ENCODE data around the gene DUSP8. TPM values are rescaled to one million over a fixed set of nuclear protein-coding genes. Genes with fewer than 3 reads are reported as not detected.
"Not testable (repeated sequence)": the region's sequence is repeated elsewhere in the genome, so short reads cannot be mapped to it uniquely, and the experiment has no call there.

Gene DUSP8
- total RNA-seq, 2 experiments from 2014 or later, result not detected

DNA sequence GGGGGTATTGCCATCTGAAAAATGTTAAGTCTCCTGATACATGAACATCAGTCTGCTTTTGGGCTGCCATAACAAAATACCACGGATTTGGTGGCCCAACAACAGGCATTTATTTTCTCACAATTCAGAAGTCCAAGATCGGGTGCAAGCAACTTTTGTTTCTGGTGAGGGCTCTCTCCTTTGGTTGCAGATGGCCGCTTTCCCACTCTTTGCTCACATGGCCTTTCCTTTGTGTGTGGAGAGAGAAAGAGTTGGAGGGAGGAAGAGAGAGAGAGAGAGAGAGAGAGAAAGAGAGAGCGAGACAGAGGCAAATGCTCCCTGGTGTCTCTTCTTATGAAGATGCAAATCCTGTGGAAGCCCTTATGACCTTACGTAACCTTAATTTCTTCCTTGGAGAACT lies 28.6 kb upstream of the DUSP8 start:
- no peaks in the 10 kb centered on the region for H3K79me2 ChIP-seq (ENCODE audit: insufficient read depth, low read depth, low read length)
- H2AFZ ChIP-seq (ENCODE audit: low read length), result no peak overlapping the region
- ChIA-PET CTCF (ENCODE audit: unreplicated experiment) (no interaction called here), POLR2A (no interaction called here)
- no peaks in the 10 kb centered on the region for H3K9me2 ChIP-seq (ENCODE audit: insufficient read depth, low read length)
- no TSS peak for BruUV-seq (replicated peaks)
- H3K4me1 ChIP-seq (ENCODE audit: insufficient read depth, low read length, poor library complexity, severe bottlenecking), result no peaks in the 10 kb centered on the region
- TF ChIP-seq CTCF (conservative IDR thresholded peaks at IDR 0.05; ENCODE audit: low read length) (no peak), EZH2phosphoT487 (IDR thresholded peaks at IDR 0.05; ENCODE audit: borderline replicate concordance, low read depth, low read length) (no peak)
- no peak overlapping the region for H3K27ac ChIP-seq (ENCODE audit: low read depth, low read length, poor library complexity, severe bottlenecking)
- no peaks in the 10 kb centered on the region for H3K9me3 ChIP-seq (ENCODE audit: low read length)
- H3K4me3 ChIP-seq (ENCODE audit: low read depth, low read length, poor library complexity, severe bottlenecking), result no peak overlapping the region
- no peaks in the 10 kb centered on the region for H3K36me3 ChIP-seq (ENCODE audit: insufficient read depth, low read length)
- DNase-seq (ENCODE audit: low spot score), result no peak
- H4K20me1 ChIP-seq (ENCODE audit: insufficient read depth, low read length), result no peaks in the 10 kb centered on the region
- intact Hi-C loops (cut with micrococcal nuclease; ENCODE audit: unreplicated experiment), result no loop called here
- no peak overlapping the region for H3K4me2 ChIP-seq (ENCODE audit: low read length)

DNA sequence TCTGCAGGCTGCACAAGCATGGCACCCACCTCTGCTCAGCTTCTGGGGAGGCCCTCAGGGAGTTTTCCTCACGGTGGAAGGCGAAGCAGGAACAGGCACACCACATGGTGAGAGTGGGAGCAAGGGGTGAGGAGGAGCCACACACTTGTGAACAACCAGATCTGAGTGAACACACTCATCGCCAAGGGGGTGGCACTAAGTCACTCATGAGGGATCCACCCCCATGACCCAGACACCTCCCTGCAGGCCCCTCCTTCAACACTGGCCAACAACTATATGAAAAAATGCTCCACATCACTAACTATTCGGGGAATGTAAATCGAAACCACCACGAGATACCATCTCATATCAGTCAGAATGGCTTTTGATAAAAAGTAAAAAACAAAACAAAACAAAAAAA lies 26.7 kb upstream of the DUSP8 start:
- TF ChIP-seq CTCF (conservative IDR thresholded peaks at IDR 0.05; ENCODE audit: low read length) (no peak), EZH2phosphoT487 (IDR thresholded peaks at IDR 0.05; ENCODE audit: borderline replicate concordance, low read depth, low read length) (no peak)
- no peak overlapping the region for H2AFZ ChIP-seq (ENCODE audit: low read length)
- no peaks in the 10 kb centered on the region for H3K9me2 ChIP-seq (ENCODE audit: insufficient read depth, low read length)
- H4K20me1 ChIP-seq (ENCODE audit: insufficient read depth, low read length), result no peaks in the 10 kb centered on the region
- H3K4me3 ChIP-seq (ENCODE audit: low read depth, low read length, poor library complexity, severe bottlenecking), result no peak overlapping the region
- H3K4me1 ChIP-seq (ENCODE audit: insufficient read depth, low read length, poor library complexity, severe bottlenecking), result no peaks in the 10 kb centered on the region
- BruUV-seq (replicated peaks), result no TSS peak
- DNase-seq (ENCODE audit: low spot score), result no peak
- CTCF ChIA-PET (ENCODE audit: unreplicated experiment), result no interaction called here
- H3K79me2 ChIP-seq (ENCODE audit: insufficient read depth, low read depth, low read length), result no peaks in the 10 kb centered on the region
- H3K36me3 ChIP-seq (ENCODE audit: insufficient read depth, low read length), result no peaks in the 10 kb centered on the region
- intact Hi-C loops (cut with micrococcal nuclease; ENCODE audit: unreplicated experiment), result no loop called here
- POLR2A ChIA-PET, result interaction anchor here (0.6 to 0.7 kb wide), 2 partner anchors 14 to 20 kb away, joined by 3 to 5 read pairs; no protein-coding TSS in a partner anchor
- H3K9me3 ChIP-seq (ENCODE audit: low read length), result no peaks in the 10 kb centered on the region
- no peak overlapping the region for H3K4me2 ChIP-seq (ENCODE audit: low read length)
- H3K27ac ChIP-seq (ENCODE audit: low read depth, low read length, poor library complexity, severe bottlenecking), result no peak overlapping the region

DNA sequence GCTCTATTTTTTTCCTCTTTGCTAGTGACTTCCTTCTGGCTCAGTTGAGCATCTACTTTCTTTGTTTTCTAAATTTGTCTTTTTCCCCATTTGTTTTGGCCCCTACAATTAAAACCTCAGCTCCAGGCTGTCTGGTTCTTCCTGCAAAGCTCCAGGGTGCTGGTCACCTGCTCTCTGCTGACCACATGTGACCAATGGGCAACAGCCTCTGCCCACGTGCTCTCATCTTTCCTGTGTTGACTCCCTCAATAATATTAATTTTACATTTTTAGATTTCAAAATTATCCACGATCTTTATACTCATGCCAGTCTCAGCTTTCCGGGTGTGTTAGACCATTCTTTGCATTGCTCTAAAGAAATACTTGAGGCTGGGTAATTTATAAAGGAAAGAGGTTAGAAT lies 26.3 kb upstream of the DUSP8 start:
- H3K36me3 ChIP-seq (ENCODE audit: insufficient read depth, low read length); H3K27ac ChIP-seq (ENCODE audit: low read depth, low read length, poor library complexity, severe bottlenecking); DNase-seq (ENCODE audit: low spot score); H3K79me2 ChIP-seq (ENCODE audit: insufficient read depth, low read depth, low read length); POLR2A ChIA-PET; H3K4me3 ChIP-seq (ENCODE audit: low read depth, low read length, poor library complexity, severe bottlenecking); H4K20me1 ChIP-seq (ENCODE audit: insufficient read depth, low read length); H3K9me2 ChIP-seq (ENCODE audit: insufficient read depth, low read length); H3K9me3 ChIP-seq (ENCODE audit: low read length); H3K4me1 ChIP-seq (ENCODE audit: insufficient read depth, low read length, poor library complexity, severe bottlenecking); intact Hi-C loops (cut with micrococcal nuclease; ENCODE audit: unreplicated experiment); H2AFZ ChIP-seq (ENCODE audit: low read length); BruUV-seq (replicated peaks); H3K4me2 ChIP-seq (ENCODE audit: low read length): not testable (repeated sequence)
- CTCF ChIA-PET (ENCODE audit: unreplicated experiment), result interaction anchor here (0.6 to 0.7 kb wide), 2 partner anchors 18 to 347 kb away, joined by 5 to 10 read pairs; no protein-coding TSS in a partner anchor
